K562 (cell line): ENCODE measurements around the gene GMDS. TPM values are rescaled to one million over a fixed set of nuclear protein-coding genes. Genes with fewer than 3 reads are reported as not detected.

Experiments used
- ATAC-seq: fragments of 200-7000 bp; cut with Tn5 transposase; 3 replicates; pipeline ENCODE4 v1.9.1; 2020; ENCODE audit warnings: moderate library complexity
- BruUV-seq: library from RNA; stranded (reverse); fragments of 400-500 nt; replicated peaks from 2 replicates; lab custom pipeline; 2021; lab: Mats Ljungman, UMichigan
- CTCF ChIA-PET: fragments of 300-600 bp; formaldehyde crosslinking; extraction: SDS; loops from one replicate; lab custom pipeline; 2021; ENCODE audit warnings: low intra/inter-chr PET ratio; lab: Yijun Ruan, JAX
- POLR2A ChIA-PET: fragments of 300-600, 350-650 bp; sonication (Branson Sonifier 250); formaldehyde crosslinking; extraction: SDS; loops from one replicate; lab custom pipeline; 2021; ENCODE audit warnings: antibody characterized with exemption, inconsistent platforms; lab: Yijun Ruan, JAX
- DNase-seq, 4 experiments: peaks; one replicate each; pipeline versions ENCODE4 v3.0.0 to v3.0.0-alpha.2; 2011 to 2018; ENCODE audit warnings: low spot score in 3 of 4, mixed read lengths in 3 of 4; ENCODE audit errors: extremely low read depth in 1 of 4
- FAIRE-seq: peaks from 2 replicates; lab custom pipeline; 2011; peaks lifted over from hg19 to GRCh38; lab: Jason Lieb, UNC
- H2AFZ ChIP-seq: 2 replicates; pipeline ENCODE4 v1.6.0; 2011; ENCODE audit warnings: low read depth, low read length, control low read depth, inconsistent platforms
- H3K27ac ChIP-seq: fragments of 200-600 bp; 3 replicates; pipeline ENCODE4 v1.8.0; 2011; ENCODE audit warnings: low read depth, mild to moderate bottlenecking, control low read depth, inconsistent platforms, low read length, moderate library complexity, mixed read lengths; ENCODE audit errors: extremely low read depth
- H3K27me3 ChIP-seq, 2 experiments: fragments of 300-600 bp in 1 of 2; 2 replicates in 1 of 2; 3 replicates in 1 of 2; pipeline versions ENCODE4 v1.6.0 to v1.8.0; 2011; ENCODE audit warnings: inconsistent platforms in 2 of 2, low read length in 2 of 2, mild to moderate bottlenecking in 1 of 2, mixed read lengths in 1 of 2, moderate library complexity in 1 of 2; ENCODE audit not compliant: control insufficient read depth in 2 of 2, insufficient read depth in 2 of 2
- H3K36me3 ChIP-seq: fragments of 300-600 bp; 3 replicates; pipeline ENCODE4 v1.8.0; 2011; ENCODE audit warnings: mild to moderate bottlenecking, low read length, inconsistent platforms; ENCODE audit not compliant: control insufficient read depth, insufficient read depth
- H3K4me1 ChIP-seq, 2 experiments: fragments of 200-600 bp in 1 of 2; replicated peaks in 1 of 2; 2 replicates in 1 of 2; 3 replicates in 1 of 2; pipeline versions ENCODE4 v1.5.1 to v1.8.0; 2011; ENCODE audit warnings: inconsistent platforms in 2 of 2, low read length in 2 of 2, mild to moderate bottlenecking in 1 of 2, mixed read lengths in 1 of 2, moderate library complexity in 1 of 2; ENCODE audit not compliant: control insufficient read depth in 2 of 2, insufficient read depth in 2 of 2
- H3K4me2 ChIP-seq: 2 replicates; pipeline ENCODE4 v1.6.1; 2011; ENCODE audit warnings: low read length, control low read depth, inconsistent platforms, mixed read lengths; ENCODE audit not compliant: insufficient read depth
- H3K4me3 ChIP-seq: fragments of 200-600 bp; sonication (generic), shearing (Covaris generic); 2 replicates; pipeline ENCODE4 v1.5.1; 2016; ENCODE audit warnings: control low read depth, inconsistent platforms
- H3K79me2 ChIP-seq: fragments of 200-600 bp; 3 replicates; pipeline ENCODE4 v1.8.0; 2011; ENCODE audit warnings: low read length, inconsistent platforms; ENCODE audit not compliant: control insufficient read depth, insufficient read depth
- H3K9ac ChIP-seq, 2 experiments: 2 replicates each; pipeline versions ENCODE4 v1.6.0 to v1.6.1; 2011; ENCODE audit warnings: low read depth in 2 of 2, low read length in 2 of 2, control low read depth in 1 of 2, inconsistent platforms in 1 of 2, mild to moderate bottlenecking in 1 of 2, mixed read lengths in 1 of 2; ENCODE audit not compliant: insufficient read depth in 1 of 2
- H3K9me1 ChIP-seq: one replicate; pipeline ENCODE4 v1.6.0; 2011; ENCODE audit warnings: inconsistent platforms, mild to moderate bottlenecking, low read length, moderate library complexity; ENCODE audit not compliant: control insufficient read depth, insufficient read depth
- H3K9me3 ChIP-seq: replicated peaks from 2 replicates; pipeline ENCODE4 v1.5.1; 2011; ENCODE audit warnings: low read depth, low read length, inconsistent platforms; ENCODE audit not compliant: control insufficient read depth, insufficient read depth
- H4K20me1 ChIP-seq: replicated peaks from 2 replicates; pipeline ENCODE4 v1.6.1; 2011; ENCODE audit warnings: low read length, inconsistent platforms, mixed read lengths; ENCODE audit not compliant: control insufficient read depth, insufficient read depth
- CLOCK ChIP-seq: fragments of 250-450 bp; sonication (Bioruptor Pico); IDR thresholded peaks from 2 replicates; pipeline ENCODE4 v1.4.0; 2020; ENCODE audit warnings: mild to moderate bottlenecking, moderate library complexity, borderline replicate concordance
- FOXK1 ChIP-seq: sonication (generic); formaldehyde crosslinking; IDR thresholded peaks from 2 replicates; pipeline ENCODE4 v1.8.0; 2022; ENCODE audit warnings: missing genetic modification reagents, mild to moderate bottlenecking, borderline replicate concordance
- SREBF1 ChIP-seq: fragments of 150-350 bp; IDR thresholded peaks from 2 replicates; pipeline ENCODE4 v1.6.1; 2014; ENCODE audit warnings: antibody characterized with exemption, low read depth, low read length, borderline replicate concordance
- ZBTB2 ChIP-seq: fragments of 450-650 bp; IDR thresholded peaks from 2 replicates; pipeline ENCODE4 v1.6.1; 2016; ENCODE audit warnings: antibody characterized with exemption
- ZFX ChIP-seq: sonication (generic); formaldehyde crosslinking; IDR thresholded peaks from 2 replicates; pipeline ENCODE4 v1.8.0; 2022; ENCODE audit warnings: mild to moderate bottlenecking, missing genetic modification reagents, moderate library complexity
- WGBS: fragments of 100-300 bp; shearing (Covaris generic); methylation state at CpG from one replicate; pipeline ENCODE4 v1.1.6; 2016; ENCODE audit warnings: low coverage, mixed read lengths; ENCODE audit not compliant: insufficient coverage; ENCODE audit errors: missing lambda C conversion rate; 5-methylcytosine and 5-hydroxymethylcytosine counted together
- in situ Hi-C: fragments of 300-500 bp; cut with MboI; formaldehyde crosslinking; loops from 4 replicates; pipeline ENCODE4 v1.15.0; 2018; ENCODE audit warnings: inconsistent platforms, mixed read lengths
- intact Hi-C: fragments of 100-400 bp; cut with micrococcal nuclease; formaldehyde crosslinking; loops from 2 replicates; pipeline ENCODE4 v1.14.2; 2022
- polyA plus RNA-seq, 8 experiments: library from polyadenylated mRNA; depleted of rRNA in 4 of 8; stranded (reverse) in 5 of 8; unstranded in 3 of 8; fragments of >200 nt; fragmentation: Nextera tagmentation in 2 of 8; fragmentation: Illumina TruSeq in 1 of 8; extraction: Ambion mirVana in 2 of 8; extraction: Trizol in 1 of 8; gene quantifications; 2 replicates each; pipeline versions ENCODE4 v1.2.1 to v1.2.3, GENCODE V29; 2011 to 2014; ENCODE audit warnings: inconsistent platforms in 1 of 8, missing spikeins in 1 of 8
- total RNA-seq, 7 experiments: library from RNA; depleted of rRNA in 6 of 7; stranded (reverse); fragments of >200 nt in 6 of 7; fragmentation: Illumina TruSeq in 2 of 7; extraction: Trizol in 2 of 7; gene quantifications; 2 replicates each; pipeline versions ENCODE4 v1.2.1 to v1.2.3, GENCODE V29; 2011 to 2021; ENCODE audit warnings: low replicate concordance in 1 of 7

The GMDS gene
- total and polyA plus RNA-seq, 9 of the 15 experiments (the other 6 are each of a cell fraction or from before 2014, with no cell fraction given) = 0.48 to 31.8 (median 13.4) TPM

GRCh38 chr6:2275892-2276242 is 30.5 kb upstream of the GMDS start:
- no peaks in the 10 kb centered on the region for H3K4me1 ChIP-seq
- ATAC-seq = no peak
- no peak overlapping the region for H2AFZ ChIP-seq
- BruUV-seq = no TSS peak
- in situ Hi-C loops = no loop called here
- CTCF ChIA-PET = no interaction called here
- H3K79me2 ChIP-seq = no peaks in the 10 kb centered on the region
- H3K9me3 ChIP-seq = no peaks in the 10 kb centered on the region
- H3K9me1 ChIP-seq = no peaks in the 10 kb centered on the region
- no peaks in the 10 kb centered on the region for H3K36me3 ChIP-seq
- no peak for FAIRE-seq
- H4K20me1 ChIP-seq = no peaks in the 10 kb centered on the region
- no peak overlapping the region for H3K9ac ChIP-seq
- H3K27ac ChIP-seq = no peak overlapping the region
- DNase-seq = no peak
- H3K4me3 ChIP-seq = no peak overlapping the region
- H3K27me3 ChIP-seq = no peaks in the 10 kb centered on the region
- TF ChIP-seq SREBF1 = no peak
- POLR2A ChIA-PET = no interaction called here
- intact Hi-C loops = no loop called here
- no peak overlapping the region for H3K4me2 ChIP-seq
- 2% methylated on average over 2 of the region's 2 CpGs for WGBS

- in situ Hi-C loops = no loop called here
- no peak overlapping the region for H3K4me2 ChIP-seq
- ATAC-seq (no peak), FAIRE-seq (no peak), DNase-seq (no peak)
- no peak overlapping the region for H3K4me3 ChIP-seq
- H3K9me1 ChIP-seq = no peaks in the 10 kb centered on the region
- no peaks in the 10 kb centered on the region for H3K4me1 ChIP-seq
- H3K9me3 ChIP-seq = no peaks in the 10 kb centered on the region
- no peaks in the 10 kb centered on the region for H3K36me3 ChIP-seq
- no TSS peak for BruUV-seq
- no peaks in the 10 kb centered on the region for H3K79me2 ChIP-seq
- no peaks in the 10 kb centered on the region for H3K27me3 ChIP-seq
- intact Hi-C loops = no loop called here
- H3K9ac ChIP-seq = no peak overlapping the region
- ChIA-PET CTCF (no interaction called here), POLR2A (interaction anchor here (0.6 to 0.9 kb wide), 2 partner anchors 20 to 62 kb away, joined by 3 to 4 read pairs; no protein-coding TSS in a partner anchor)
- no peak overlapping the region for H2AFZ ChIP-seq
- 14% methylated on average over 8 of the region's 8 CpGs for WGBS
- no peaks in the 10 kb centered on the region for H4K20me1 ChIP-seq
- H3K27ac ChIP-seq = no peak overlapping the region
- TF ChIP-seq FOXK1 (CRISPR knock-in tag) (no peak), CLOCK (CRISPR knock-in tag) (no peak), ZBTB2 (no peak), ZFX (CRISPR knock-in tag) (no peak)
Measured at GRCh38 chr6:2274981-2275891, 29.8 kb upstream of the GMDS start.
